GM18499 (cell line): Measurements from ENCODE around the gene P2RX3.
"Not testable (repeated sequence)": the region's sequence is repeated elsewhere in the genome, so short reads cannot be mapped to it uniquely, and the experiment has no call there.

Source experiments
- ATAC-seq: cut with Tn5 transposase; IDR thresholded peaks from one replicate; pipeline ENCODE4 v1.9.1; 2021; ENCODE audit warnings: moderate number of reproducible peaks; ENCODE audit not compliant: insufficient read depth, unreplicated experiment

Gene P2RX3

DNA sequence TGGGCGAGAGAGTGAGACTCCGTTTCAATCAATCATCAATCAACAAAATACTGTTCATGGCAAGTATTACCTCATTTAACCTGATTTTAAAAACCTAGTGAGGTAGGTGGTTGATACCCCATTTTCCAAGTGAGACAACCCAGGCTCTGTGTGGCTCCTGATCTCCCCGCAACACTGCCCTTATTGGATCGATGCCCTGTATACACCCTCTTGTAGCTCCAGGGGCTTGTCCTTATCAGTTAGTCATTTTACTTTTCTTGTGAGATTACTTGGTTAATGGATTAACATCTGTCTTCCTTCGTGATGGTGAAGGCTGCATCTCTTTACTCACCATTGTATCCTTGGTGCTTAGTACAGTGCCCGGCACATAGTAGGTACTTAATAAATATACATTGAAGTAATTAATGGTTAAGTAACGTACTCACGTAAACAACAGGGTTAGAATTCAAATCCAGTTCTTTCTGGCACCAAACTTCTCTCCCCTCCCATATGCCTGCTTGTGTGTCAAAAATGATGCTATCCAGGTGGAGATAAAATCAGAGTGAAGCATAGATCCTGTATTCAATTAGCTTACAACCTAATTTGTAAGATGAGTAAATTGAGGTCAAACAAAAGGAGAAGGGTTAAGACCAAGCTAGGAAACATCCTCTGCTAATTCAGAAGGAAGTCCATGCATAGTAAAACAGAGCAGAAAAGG, 54.1 kb downstream of the P2RX3 start:
- ATAC-seq, result no peak

- ATAC-seq, result no peak
Observed at GRCh38 chr11:57392763-57393105, 54.6 kb downstream of the P2RX3 start.

GRCh38 chr11:57394203-57394965, 56.2 kb downstream of the P2RX3 start:
- ATAC-seq, result no peak

DNA sequence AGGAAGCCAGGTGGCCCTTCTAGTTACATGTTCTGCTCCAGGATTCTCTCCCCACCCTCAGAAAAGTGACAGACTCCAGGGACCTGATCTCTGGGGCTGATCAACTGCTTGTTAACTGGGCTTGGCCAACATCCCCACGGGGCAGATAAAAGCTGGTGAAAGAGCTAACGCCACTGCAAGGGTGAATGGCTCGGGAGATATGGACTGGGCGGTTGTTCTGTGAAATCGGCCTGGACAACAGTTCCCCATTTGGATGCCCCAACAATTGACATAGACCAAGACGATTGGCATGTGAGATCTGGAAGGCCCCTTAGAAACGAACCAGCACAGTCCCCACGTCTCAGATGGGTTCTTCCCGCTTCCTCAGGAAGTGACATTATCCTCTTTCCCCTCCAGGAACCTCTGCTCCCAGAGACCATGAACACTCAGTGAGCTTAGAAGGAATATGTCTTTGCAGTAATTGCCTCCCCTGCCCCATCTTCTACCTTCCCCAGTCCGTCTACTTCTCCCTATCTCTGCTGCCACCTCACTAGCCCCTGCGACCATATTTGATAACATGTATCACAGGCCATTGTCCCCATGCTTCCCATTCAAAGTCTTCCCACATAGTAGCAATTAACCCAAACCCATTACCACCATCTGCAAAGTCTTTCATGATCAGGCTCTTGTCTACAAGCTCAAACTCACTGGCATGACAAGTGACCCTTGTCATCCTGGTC, 57.9 kb downstream of the P2RX3 start:
- ATAC-seq, result no peak

DNA sequence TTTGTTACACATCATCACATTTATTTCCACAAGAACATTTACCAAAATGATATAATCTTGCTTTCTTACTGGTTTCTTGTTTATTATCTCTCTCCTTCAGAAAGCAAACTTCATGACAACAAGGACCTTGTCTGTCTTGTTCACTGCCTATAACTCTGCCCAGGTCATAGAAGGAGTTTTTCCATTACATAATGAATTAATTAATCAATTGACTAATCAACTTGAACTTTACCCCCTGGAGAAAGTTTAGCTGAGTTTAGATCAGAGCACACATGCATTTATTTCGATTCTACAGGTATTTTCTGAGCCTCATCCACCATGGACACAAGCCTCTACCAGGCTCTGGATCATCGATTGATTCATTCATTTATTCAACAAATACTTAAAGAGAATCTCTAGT, 58.6 kb downstream of the P2RX3 start:
- no peak for ATAC-seq

DNA sequence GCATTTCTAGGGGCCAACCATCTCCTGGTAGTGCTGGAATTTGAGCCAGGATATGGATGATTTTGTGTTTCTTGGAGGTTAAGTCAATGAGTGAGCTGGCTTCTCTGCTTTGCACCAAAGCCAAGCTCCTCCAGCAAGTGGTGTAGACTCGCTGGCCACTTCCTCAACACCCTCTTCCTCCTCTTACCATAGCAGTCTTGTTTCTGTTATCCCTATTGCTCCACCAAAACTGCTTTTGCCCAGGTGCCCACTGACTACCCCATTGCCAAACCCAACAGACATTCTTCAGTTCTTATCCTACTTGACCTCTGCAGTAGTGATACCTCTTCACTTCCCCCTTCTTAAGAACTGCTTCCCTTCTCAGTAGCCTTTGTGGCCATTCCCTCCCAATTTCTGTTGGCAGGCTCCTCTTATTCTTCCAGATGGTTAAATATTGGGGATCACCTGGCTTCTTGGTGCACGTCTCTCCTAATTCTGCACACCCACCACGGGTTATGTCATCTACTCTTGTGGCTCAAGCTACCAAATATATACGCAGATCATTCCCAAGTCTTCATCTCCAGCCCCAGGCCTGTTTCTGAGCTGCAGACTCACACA, 59.3 kb downstream of the P2RX3 start:
- no peak for ATAC-seq

- ATAC-seq, result no peak
Observed at GRCh38 chr11:57399221-57399620, 61.1 kb downstream of the P2RX3 start.

DNA sequence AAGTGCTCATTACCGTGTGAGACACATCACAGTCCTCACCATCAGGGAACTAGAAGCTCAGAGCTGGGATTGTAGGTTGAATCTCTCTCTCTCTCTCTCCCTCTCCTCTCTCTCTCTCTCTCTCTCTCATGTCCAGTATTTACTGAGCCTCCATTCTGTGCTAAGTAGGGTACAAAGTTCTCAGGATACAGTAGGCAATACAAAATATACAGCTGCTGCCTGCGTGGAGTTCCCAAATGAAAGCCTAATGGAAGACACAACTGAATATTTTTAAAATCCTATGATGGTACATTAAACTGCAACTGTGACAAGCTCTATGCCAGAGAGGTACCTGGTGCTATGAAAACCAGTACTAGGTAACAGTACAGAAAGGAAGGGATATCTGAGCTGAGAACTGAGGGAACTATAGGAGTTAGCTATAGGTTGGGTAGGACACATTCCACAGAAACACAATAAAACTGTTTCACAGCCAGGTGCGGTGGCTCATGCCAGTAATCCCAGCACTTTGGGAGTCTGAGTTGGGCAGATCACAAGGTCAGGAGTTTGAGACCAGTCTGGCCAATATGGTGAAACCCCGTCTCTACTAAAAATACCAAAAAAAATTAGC, 61.9 kb downstream of the P2RX3 start:
- no peak for ATAC-seq

GRCh38 chr11:57402188-57403002, 64.2 kb downstream of the P2RX3 start:
- ATAC-seq, result no peak

- not testable (repeated sequence) for ATAC-seq
Observed at GRCh38 chr11:57403003-57403801, 65.0 kb downstream of the P2RX3 start.

GRCh38 chr11:57403802-57404147, 65.6 kb downstream of the P2RX3 start:
- ATAC-seq, result no peak

GRCh38 chr11:57405271-57405860, 67.2 kb downstream of the P2RX3 start:
- no peak for ATAC-seq

DNA sequence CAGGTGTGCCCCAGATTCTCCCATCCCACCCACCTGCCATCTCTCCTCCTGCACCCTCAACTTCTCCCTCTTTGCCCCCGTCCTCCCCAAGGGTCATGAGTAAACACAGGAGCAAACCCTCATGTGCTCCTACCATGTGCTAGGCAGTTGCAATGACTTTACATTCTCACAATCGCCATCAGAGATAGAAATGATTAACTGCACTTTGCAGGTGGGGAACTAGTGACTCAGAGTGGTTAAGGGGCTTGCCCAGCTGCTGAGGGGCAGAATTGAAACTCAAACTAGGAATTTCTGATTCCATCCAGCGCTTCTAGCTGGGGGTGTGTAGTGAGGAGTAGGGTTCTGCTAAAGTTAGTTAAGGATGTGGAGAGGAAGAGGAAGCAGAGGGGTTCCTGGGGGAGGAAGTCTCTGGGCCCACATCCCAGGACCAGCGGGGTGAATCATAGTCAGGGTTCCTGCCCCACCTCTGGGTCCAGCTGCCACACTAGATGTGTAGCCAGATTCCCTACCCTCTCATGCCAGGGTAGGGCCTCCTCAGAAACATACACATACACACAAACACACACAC, 68.3 kb downstream of the P2RX3 start:
- ATAC-seq, result peak; percentile 74

DNA sequence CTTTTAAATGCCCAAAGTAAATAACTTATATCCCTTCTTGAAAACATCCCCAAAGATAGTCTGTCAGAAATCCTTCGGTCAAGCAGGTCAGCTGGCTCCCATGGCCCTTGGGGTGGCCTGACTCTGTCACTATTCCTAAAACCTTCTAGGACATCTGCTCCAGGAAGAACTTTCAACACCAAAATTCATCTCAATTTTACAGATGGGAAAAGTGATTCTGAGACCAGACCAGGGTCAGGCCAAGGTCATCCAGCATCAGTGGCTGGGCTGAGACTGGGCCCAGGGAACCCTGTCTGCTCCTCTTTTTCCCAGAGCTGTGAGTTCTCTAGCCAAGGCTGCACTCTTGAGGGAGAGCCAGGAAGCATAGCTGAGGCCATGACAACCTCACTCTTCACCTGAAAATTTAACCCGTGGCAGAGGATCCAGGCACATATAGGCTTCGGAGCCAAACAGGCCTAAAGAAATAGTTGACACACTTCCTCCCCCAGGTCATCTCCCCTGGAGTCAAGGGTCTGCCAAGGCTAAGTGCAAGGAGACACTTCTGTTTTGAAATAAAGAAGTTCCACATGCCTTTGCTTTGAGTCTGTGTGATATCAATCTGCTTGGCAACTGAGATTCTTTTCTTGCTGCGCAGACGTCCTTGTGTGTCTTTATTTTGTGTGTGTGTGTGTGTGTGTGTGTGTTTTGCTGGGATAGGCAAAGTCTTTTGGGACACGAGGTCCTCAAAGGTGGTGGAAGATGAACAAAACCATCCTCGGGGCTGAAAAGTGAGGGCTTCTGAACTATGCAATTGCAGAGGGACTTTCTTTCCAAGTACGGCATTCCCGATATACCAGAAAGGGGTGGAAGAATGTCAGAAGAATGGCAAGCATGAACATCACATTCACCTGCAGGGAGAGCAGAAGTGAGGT, 69.1 kb downstream of the P2RX3 start:
- no peak for ATAC-seq

GRCh38 chr11:57407941-57408475, 69.9 kb downstream of the P2RX3 start:
- no peak for ATAC-seq

- no peak for ATAC-seq
Observed at GRCh38 chr11:57408771-57409170, 70.6 kb downstream of the P2RX3 start.
